Stimulated activated CD8-positive, alpha-beta memory T cell treated with anti-CD3 and anti-CD28 coated beads, Interleukin-15, amount 100 ng/mL, for 24 hours (primary cell): Measurements from ENCODE around the gene TNPO1.
A peak's percentile ranks its signal among the peaks of the same experiment; 100 is the strongest.

ENCODE experiments used
- DNase-seq: peaks from one replicate; pipeline ENCODE4 v3.0.0-alpha.2; 2020; ENCODE audit warnings: low read depth

Gene TNPO1

GRCh38 chr5:72818866-72819534 is 2.5 kb downstream of the TNPO1 start:
- no peak for DNase-seq

GRCh38 chr5:72821776-72822175 is 5.3 kb downstream of the TNPO1 start:
- no peak for DNase-seq

GRCh38 chr5:72822944-72823343 is 6.5 kb downstream of the TNPO1 start:
- no peak for DNase-seq

- no peak for DNase-seq
Observed at GRCh38 chr5:72829707-72830106, 13.2 kb downstream of the TNPO1 start.

- no peak for DNase-seq
Observed at GRCh38 chr5:72830362-72830761, 13.9 kb downstream of the TNPO1 start.

- DNase-seq = no peak
Observed at GRCh38 chr5:72831685-72832084, 15.2 kb downstream of the TNPO1 start.

GRCh38 chr5:72834924-72835323 is 18.5 kb downstream of the TNPO1 start:
- DNase-seq = no peak

- DNase-seq = no peak
Observed at GRCh38 chr5:72835633-72836032, 19.2 kb downstream of the TNPO1 start.

GRCh38 chr5:72836810-72837209 is 20.3 kb downstream of the TNPO1 start:
- no peak for DNase-seq

GRCh38 chr5:72837524-72838096 is 21.1 kb downstream of the TNPO1 start:
- DNase-seq = no peak

GRCh38 chr5:72840041-72840440 is 23.6 kb downstream of the TNPO1 start:
- DNase-seq = no peak

GRCh38 chr5:72841756-72842535 is 25.5 kb downstream of the TNPO1 start:
- DNase-seq = no peak

- no peak for DNase-seq
Observed at GRCh38 chr5:72842816-72843215, 26.4 kb downstream of the TNPO1 start.

GRCh38 chr5:72844218-72844603 is 27.8 kb downstream of the TNPO1 start:
- no peak for DNase-seq

- no peak for DNase-seq
Observed at GRCh38 chr5:72845889-72846288, 29.4 kb downstream of the TNPO1 start.

GRCh38 chr5:72846483-72846882 is 30.0 kb downstream of the TNPO1 start:
- no peak for DNase-seq

GRCh38 chr5:72847439-72847838 is 31.0 kb downstream of the TNPO1 start:
- DNase-seq = no peak

- peak; percentile 51 for DNase-seq
Observed at GRCh38 chr5:72847989-72848473, 31.6 kb downstream of the TNPO1 start.

- peak; percentile 12 for DNase-seq
Observed at GRCh38 chr5:72848474-72849428, 32.3 kb downstream of the TNPO1 start.

GRCh38 chr5:72849546-72849945 is 33.1 kb downstream of the TNPO1 start:
- no peak for DNase-seq

GRCh38 chr5:72850113-72850512 is 33.7 kb downstream of the TNPO1 start:
- DNase-seq = no peak

- no peak for DNase-seq
Observed at GRCh38 chr5:72852356-72852755, 35.9 kb downstream of the TNPO1 start.
